Neural cell (in vitro differentiated cells): Measurements from ENCODE around the gene NELL1. TPM values are rescaled to one million over a fixed set of nuclear protein-coding genes. Genes with fewer than 3 reads are reported as not detected.

Experiments
- H2AFZ ChIP-seq: fragments of 200-600, 300-800 bp; sonication (generic), shearing (Covaris generic); 2 replicates; pipeline ENCODE4 v1.6.0; 2014; ENCODE audit warnings: low read depth, mild to moderate bottlenecking, antibody characterized with exemption, low read length, moderate library complexity
- H3F3A ChIP-seq: fragments of 200-600 bp; shearing (Covaris generic); 2 replicates; pipeline ENCODE4 v1.6.1; 2016; ENCODE audit warnings: mild to moderate bottlenecking, moderate library complexity, mixed read lengths, antibody characterized with exemption, low read length; ENCODE audit not compliant: insufficient read depth, poor library complexity, severe bottlenecking
- H3K27ac ChIP-seq: fragments of 200-600, 300-800 bp; sonication (generic), shearing (Covaris generic); 2 replicates; pipeline ENCODE4 v1.5.1; 2014; ENCODE audit warnings: mild to moderate bottlenecking, low read length, moderate library complexity
- H3K27me3 ChIP-seq: fragments of 300-800, 200-600 bp; sonication (generic), shearing (Covaris generic); 2 replicates; pipeline ENCODE4 v1.6.0; 2014; ENCODE audit warnings: mild to moderate bottlenecking, low read depth, low read length, moderate library complexity; ENCODE audit not compliant: insufficient read depth
- H3K36me3 ChIP-seq: fragments of 300-800, 200-600 bp; sonication (generic), shearing (Covaris generic); 2 replicates; pipeline ENCODE4 v1.5.1; 2014; ENCODE audit warnings: mild to moderate bottlenecking, antibody characterized with exemption, low read length, moderate library complexity; ENCODE audit not compliant: insufficient read depth
- H3K4me2 ChIP-seq: fragments of 300-800, 200-600 bp; sonication (generic), shearing (Covaris generic); 2 replicates; pipeline ENCODE4 v1.6.0; 2014; ENCODE audit warnings: mild to moderate bottlenecking, low read length
- H3K4me3 ChIP-seq: fragments of 300-800, 200-600 bp; sonication (generic), shearing (Covaris generic); 2 replicates; pipeline ENCODE4 v1.5.1; 2014; ENCODE audit warnings: mild to moderate bottlenecking, low read length, moderate library complexity
- H3K79me2 ChIP-seq: fragments of 200-600 bp; shearing (Covaris generic); replicated peaks from 2 replicates; pipeline ENCODE4 v1.6.0; 2014; ENCODE audit warnings: mild to moderate bottlenecking, low read length, moderate library complexity; ENCODE audit not compliant: insufficient read depth
- H3K9ac ChIP-seq: fragments of 300-800, 200-600 bp; sonication (generic), shearing (Covaris generic); 2 replicates; pipeline ENCODE4 v1.6.1; 2016; ENCODE audit warnings: mild to moderate bottlenecking, low read length, mixed read lengths
- H3K9me2 ChIP-seq: fragments of 200-600 bp; shearing (Covaris generic); 2 replicates; pipeline ENCODE4 v1.6.1; 2016; ENCODE audit warnings: mild to moderate bottlenecking, low read length, mixed read lengths; ENCODE audit not compliant: insufficient read depth
- H3K9me3 ChIP-seq: fragments of 200-600, 300-800 bp; sonication (generic), shearing (Covaris generic); 2 replicates; pipeline ENCODE4 v1.6.1; 2016; ENCODE audit warnings: mild to moderate bottlenecking, mixed run types, low read length, moderate library complexity, mixed read lengths
- H4K20me1 ChIP-seq: fragments of 200-600 bp; shearing (Covaris generic); 2 replicates; pipeline ENCODE4 v1.6.1; 2016; ENCODE audit warnings: mild to moderate bottlenecking, mixed run types; ENCODE audit not compliant: insufficient read depth
- CTCF ChIP-seq: fragments of 450-650 bp; IDR thresholded peaks from 2 replicates; pipeline ENCODE4 v1.5.1; 2014; ENCODE audit warnings: antibody characterized with exemption, mild to moderate bottlenecking, moderate library complexity; ENCODE audit not compliant: poor library complexity, severe bottlenecking
- EP300 ChIP-seq: fragments of 450-650 bp; conservative IDR thresholded peaks from 2 replicates; pipeline ENCODE4 v1.6.1; 2014; ENCODE audit warnings: antibody characterized with exemption, mild to moderate bottlenecking, moderate library complexity; ENCODE audit not compliant: poor library complexity, severe bottlenecking
- EZH2 ChIP-seq: fragments of 200-600, 300-800 bp; shearing (Covaris generic), sonication (generic); IDR thresholded peaks from 2 replicates; pipeline ENCODE4 v1.6.1; 2014; ENCODE audit warnings: antibody characterized with exemption, low read length, borderline replicate concordance, mild to moderate bottlenecking; ENCODE audit not compliant: insufficient read depth, poor library complexity, severe bottlenecking
- MXI1 ChIP-seq: fragments of 450-650 bp; conservative IDR thresholded peaks from 2 replicates; pipeline ENCODE4 v1.6.1; 2014; ENCODE audit warnings: antibody characterized with exemption, mild to moderate bottlenecking; ENCODE audit not compliant: poor library complexity, severe bottlenecking
- POLR2AphosphoS5 ChIP-seq: IDR thresholded peaks from 2 replicates; pipeline ENCODE4 v1.6.1; 2012
- RAD21 ChIP-seq: fragments of 450-650 bp; conservative IDR thresholded peaks from 2 replicates; pipeline ENCODE4 v1.6.1; 2014; ENCODE audit warnings: antibody characterized with exemption, mild to moderate bottlenecking, moderate library complexity
- REST ChIP-seq: IDR thresholded peaks from 2 replicates; pipeline ENCODE4 v1.6.1; 2012; ENCODE audit warnings: borderline replicate concordance
- SMC3 ChIP-seq: fragments of 450-650 bp; conservative IDR thresholded peaks from 2 replicates; pipeline ENCODE4 v1.6.1; 2014; ENCODE audit warnings: antibody characterized with exemption, mild to moderate bottlenecking, moderate library complexity; ENCODE audit not compliant: poor library complexity
- TAF1 ChIP-seq: IDR thresholded peaks from 2 replicates; pipeline ENCODE4 v1.6.1; 2012; ENCODE audit warnings: low read depth
- polyA plus RNA-seq: library from polyadenylated mRNA; depleted of rRNA; stranded (reverse); fragments of >200 nt; gene quantifications from 2 replicates; pipeline ENCODE4 v1.2.3, GENCODE V29; 2014

NELL1 gene
- polyA plus RNA-seq, 1 donor from 2014 or later = 70.4 TPM

GRCh38 chr11:21622566-21622965 is 953.2 kb downstream of the NELL1 start:
- Histone ChIP-seq H3K79me2 (no peaks in the 10 kb centered on the region), H3F3A (no peaks in the 10 kb centered on the region), H2AFZ (no peak overlapping the region), H3K9ac (no peak overlapping the region), H3K27ac (no peak overlapping the region), H3K9me2 (no peaks in the 10 kb centered on the region), H3K36me3 (no peaks in the 10 kb centered on the region), H4K20me1 (no peaks in the 10 kb centered on the region), H3K9me3 (no peaks in the 10 kb centered on the region), H3K4me2 (no peak overlapping the region), H3K4me3 (no peak overlapping the region), H3K27me3 (no peaks in the 10 kb centered on the region)
- no peak for TF ChIP-seq REST
- no peak for TF ChIP-seq CTCF
- TF ChIP-seq POLR2AphosphoS5 = no peak
- no peak for TF ChIP-seq EZH2
- no peak for TF ChIP-seq TAF1
- no peak for TF ChIP-seq EP300
- TF ChIP-seq RAD21 = no peak
- no peak for TF ChIP-seq SMC3
- TF ChIP-seq MXI1 = no peak

GRCh38 chr11:21622995-21623394 is 953.6 kb downstream of the NELL1 start:
- Histone ChIP-seq H3K4me2 (no peak overlapping the region), H3K27ac (no peak overlapping the region), H3F3A (no peaks in the 10 kb centered on the region), H3K27me3 (no peaks in the 10 kb centered on the region), H3K9ac (no peak overlapping the region), H3K9me3 (no peaks in the 10 kb centered on the region), H2AFZ (no peak overlapping the region), H3K36me3 (no peaks in the 10 kb centered on the region), H3K79me2 (no peaks in the 10 kb centered on the region), H4K20me1 (no peaks in the 10 kb centered on the region), H3K9me2 (no peaks in the 10 kb centered on the region), H3K4me3 (no peak overlapping the region)
- TF ChIP-seq RAD21 (no peak), SMC3 (no peak), MXI1 (no peak), REST (no peak), EP300 (no peak), POLR2AphosphoS5 (no peak), EZH2 (no peak), CTCF (no peak), TAF1 (no peak)
